ENCODE measurements around the gene FAM149A.

- peak; percentile 35 for TF ChIP-seq CTCF (IDR thresholded peaks at IDR 0.05; ENCODE audit: low read length)
- no peak for TF ChIP-seq EZH2phosphoT487 (IDR thresholded peaks at IDR 0.05; ENCODE audit: low read length)
- TF ChIP-seq EZH2 (optimal IDR thresholded peaks at IDR 0.05; ENCODE audit: low read depth, low read length), result no peak
Measured at GRCh38 chr4:186191200-186192065, 86.9 kb downstream of the FAM149A start, which contains the start of gene CYP4V2.
